Activated CD8-positive, alpha-beta T cell treated with anti-CD3 and anti-CD28 coated beads for 36 hours (primary cell): ENCODE measurements around the gene TTLL4. TPM values are rescaled to one million over a fixed set of nuclear protein-coding genes. Genes with fewer than 3 reads are reported as not detected.
A peak's percentile ranks its signal among the peaks of the same experiment; 100 is the strongest.

ENCODE experiments used
- ATAC-seq: fragments of 200-7000 bp; cut with Tn5 transposase; one replicate; pipeline ENCODE4 v1.10.0; 2021; ENCODE audit warnings: mild to moderate bottlenecking, moderate library complexity
- CTCF ChIA-PET: fragments of 350-600 bp; sonication (Branson Sonifier 250); formaldehyde crosslinking; loops from one replicate; lab custom pipeline; 2021; ENCODE audit warnings: antibody characterized with exemption; lab: Charles Lee
- POLR2A ChIA-PET: fragments of 350-600 bp; sonication (Branson Sonifier 250); formaldehyde crosslinking; loops from one replicate; lab custom pipeline; 2021; ENCODE audit warnings: antibody characterized with exemption; lab: Charles Lee
- DNase-seq: peaks from one replicate; pipeline ENCODE4 v3.0.0-alpha.2; 2020
- H3K27ac Mint-ChIP-seq: one replicate; pipeline ENCODE4 v1.8.0; 2021; ENCODE audit warnings: mild to moderate bottlenecking, mixed read lengths
- H3K27me3 Mint-ChIP-seq: one replicate; pipeline ENCODE4 v1.8.0; 2021; ENCODE audit warnings: mixed read lengths
- H3K36me3 Mint-ChIP-seq: one replicate; pipeline ENCODE4 v1.8.0; 2021; ENCODE audit warnings: low read depth, mixed read lengths
- H3K4me1 Mint-ChIP-seq: one replicate; pipeline ENCODE4 v1.8.0; 2021; ENCODE audit warnings: low read depth, mixed read lengths
- H3K4me3 Mint-ChIP-seq: one replicate; pipeline ENCODE4 v1.8.0; 2021; ENCODE audit warnings: mild to moderate bottlenecking, moderate library complexity, mixed read lengths
- H3K9me3 Mint-ChIP-seq: one replicate; pipeline ENCODE4 v1.8.0; 2021; ENCODE audit warnings: mixed read lengths
- CTCF ChIP-seq: fragments of 200-600 bp; IDR thresholded peaks from one replicate; pipeline ENCODE4 v1.8.0; 2022; ENCODE audit warnings: antibody characterized with exemption, mild to moderate bottlenecking
- intact Hi-C: fragments of 100-400 bp; cut with micrococcal nuclease; formaldehyde crosslinking; loops from one replicate; pipeline ENCODE4 v1.10.0; 2022
- total RNA-seq, 2 experiments: library from RNA; stranded (reverse); gene quantifications; one replicate each; pipeline ENCODE4 v1.2.3, GENCODE V29; 2021

The TTLL4 gene
- 10 to 100 TPM; 32.2 to 36.6 TPM for total RNA-seq

- no peaks in the 10 kb centered on the region for H3K9me3 Mint-ChIP-seq
- intact Hi-C loops: loop anchor here (1.0 kb wide), 1 partner anchor 136 kb away; no protein-coding TSS in a partner anchor
- ChIA-PET POLR2A (interaction anchor here (0.5 to 1.5 kb wide), 10 partner anchors 9 to 678 kb away, joined by 3 to 7 read pairs (median 3); partner anchors contain the start of genes RNF25 and STK36), CTCF (interaction anchor here (0.6 to 3.2 kb wide), 25 partner anchors 9 to 199 kb away, joined by 3 to 17 read pairs (median 5); partner anchors contain the start of genes BCS1L, RNF25, STK36 and ZNF142)
- peak; percentile 98 for DNase-seq
- H3K4me1 Mint-ChIP-seq: peaks cover 17% of the 10 kb centered on the region
- H3K27ac Mint-ChIP-seq: peak within 1 kb of the TSS; percentile 77
- peaks cover 5% of the 10 kb centered on the region for H3K36me3 Mint-ChIP-seq
- H3K27me3 Mint-ChIP-seq: peaks cover 1% of the 10 kb centered on the region
- peak; percentile 98 for ATAC-seq
- peak within 1 kb of the TSS; percentile 86 for H3K4me3 Mint-ChIP-seq
- peak; percentile 87 for TF ChIP-seq CTCF
These were observed at the start of gene TTLL4 for GRCh38 chr2:218710687-218711549. TTLL4 (plus strand) TSS chr2:218710835; CDS start chr2:218737677, 26,842 bp downstream.

- Mint-ChIP-seq H3K27ac (peak overlapping the region; percentile 17), H3K27me3 (no peaks in the 10 kb centered on the region), H3K4me1 (peaks cover 22% of the 10 kb centered on the region), H3K36me3 (peaks cover 59% of the 10 kb centered on the region), H3K9me3 (no peaks in the 10 kb centered on the region), H3K4me3 (no peak overlapping the region)
- ChIA-PET CTCF (interaction anchor here (1.5 to 5.7 kb wide), 3 partner anchors 9 to 236 kb away, joined by 5 to 57 read pairs (median 6); partner anchors contain the start of genes RNF25 and STK36), POLR2A (interaction anchor here (1.1 to 5.3 kb wide), 2 partner anchors 10 to 14 kb away, joined by 3 to 61 read pairs; partner anchors contain the start of genes RNF25 and STK36)
- ATAC-seq: no peak
- DNase-seq: no peak
- intact Hi-C loops: no loop called here
- no peak for TF ChIP-seq CTCF
These were observed 48.3 kb upstream of the TTLL4 start for GRCh38 chr2:218662377-218662776.

- Mint-ChIP-seq H3K27ac (peak overlapping the region; percentile 17), H3K36me3 (peaks cover 58% of the 10 kb centered on the region), H3K4me3 (no peak overlapping the region), H3K4me1 (peaks cover 19% of the 10 kb centered on the region), H3K27me3 (no peaks in the 10 kb centered on the region), H3K9me3 (no peaks in the 10 kb centered on the region)
- intact Hi-C loops: no loop called here
- ATAC-seq (no peak), DNase-seq (no peak)
- ChIA-PET POLR2A (no interaction called here), CTCF (interaction anchor here (0.9 kb wide), 1 partner anchor 8 kb away, joined by 3 read pairs; the partner anchor contains the start of gene RNF25)
- no peak for TF ChIP-seq CTCF
These were observed 47.8 kb upstream of the TTLL4 start for GRCh38 chr2:218662827-218663226.

- ChIA-PET POLR2A (no interaction called here), CTCF (interaction anchor here (0.6 to 1.1 kb wide), 3 partner anchors 7 to 234 kb away, joined by 3 read pairs; partner anchors contain the start of gene RNF25)
- H3K4me3 Mint-ChIP-seq: no peak overlapping the region
- ATAC-seq (no peak), DNase-seq (no peak)
- H3K4me1 Mint-ChIP-seq: peaks cover 14% of the 10 kb centered on the region
- no peaks in the 10 kb centered on the region for H3K27me3 Mint-ChIP-seq
- no peak overlapping the region for H3K27ac Mint-ChIP-seq
- no peaks in the 10 kb centered on the region for H3K9me3 Mint-ChIP-seq
- no peak for TF ChIP-seq CTCF
- intact Hi-C loops: no loop called here
- peaks cover 54% of the 10 kb centered on the region for H3K36me3 Mint-ChIP-seq
These were observed 46.7 kb upstream of the TTLL4 start for GRCh38 chr2:218663901-218664300.
